ENCODE data around the gene CDH8. TPM values are rescaled to one million over a fixed set of nuclear protein-coding genes. Genes with fewer than 3 reads are reported as not detected.

Gene CDH8
- total RNA-seq, 4 donors from 2014 or later = not detected

DNA sequence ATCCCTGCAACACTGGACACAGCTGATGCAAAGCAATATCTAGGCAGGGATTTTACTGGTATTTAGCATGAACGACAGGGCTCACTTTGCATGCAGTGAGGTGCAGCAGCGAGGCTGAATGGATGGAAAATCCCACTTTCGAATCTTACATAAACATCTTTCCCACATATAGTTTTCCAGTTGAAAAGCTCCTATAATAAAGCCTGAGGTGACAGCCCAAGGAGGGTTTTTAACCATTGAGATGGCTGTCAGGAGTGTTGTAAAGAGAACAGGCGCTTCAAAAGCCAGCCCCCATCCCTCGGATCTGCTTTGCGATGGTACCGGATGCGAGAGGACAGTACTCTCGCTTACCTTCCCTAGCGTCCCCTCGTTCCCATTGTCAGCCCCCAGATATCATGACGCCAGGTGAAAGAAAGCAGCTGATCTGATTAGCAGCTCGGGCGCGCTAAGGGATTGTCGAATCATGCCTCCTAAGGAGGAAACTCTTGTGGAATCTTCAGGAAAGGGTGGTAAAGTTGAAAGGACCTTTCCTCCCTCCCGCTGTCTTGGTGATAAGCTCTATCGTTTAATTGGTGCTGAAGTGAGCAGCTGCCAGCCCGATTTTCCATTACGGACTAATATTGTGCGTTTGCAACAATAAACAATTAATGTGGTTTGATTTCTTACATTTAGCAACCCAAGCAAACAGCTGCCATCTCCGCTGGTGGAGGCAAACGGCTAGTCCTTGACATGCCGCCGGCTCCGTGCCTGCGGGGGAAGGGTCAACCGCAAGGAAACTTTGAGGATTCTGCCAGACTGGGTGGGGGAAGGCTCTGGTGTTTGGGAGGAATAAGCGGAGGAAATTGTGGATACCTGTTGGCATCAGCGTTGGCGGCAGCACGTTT, 1.8 kb downstream of the CDH8 start:
- no peak for ATAC-seq (ENCODE audit: low FRiP score)
- TF ChIP-seq, protein P1, sequence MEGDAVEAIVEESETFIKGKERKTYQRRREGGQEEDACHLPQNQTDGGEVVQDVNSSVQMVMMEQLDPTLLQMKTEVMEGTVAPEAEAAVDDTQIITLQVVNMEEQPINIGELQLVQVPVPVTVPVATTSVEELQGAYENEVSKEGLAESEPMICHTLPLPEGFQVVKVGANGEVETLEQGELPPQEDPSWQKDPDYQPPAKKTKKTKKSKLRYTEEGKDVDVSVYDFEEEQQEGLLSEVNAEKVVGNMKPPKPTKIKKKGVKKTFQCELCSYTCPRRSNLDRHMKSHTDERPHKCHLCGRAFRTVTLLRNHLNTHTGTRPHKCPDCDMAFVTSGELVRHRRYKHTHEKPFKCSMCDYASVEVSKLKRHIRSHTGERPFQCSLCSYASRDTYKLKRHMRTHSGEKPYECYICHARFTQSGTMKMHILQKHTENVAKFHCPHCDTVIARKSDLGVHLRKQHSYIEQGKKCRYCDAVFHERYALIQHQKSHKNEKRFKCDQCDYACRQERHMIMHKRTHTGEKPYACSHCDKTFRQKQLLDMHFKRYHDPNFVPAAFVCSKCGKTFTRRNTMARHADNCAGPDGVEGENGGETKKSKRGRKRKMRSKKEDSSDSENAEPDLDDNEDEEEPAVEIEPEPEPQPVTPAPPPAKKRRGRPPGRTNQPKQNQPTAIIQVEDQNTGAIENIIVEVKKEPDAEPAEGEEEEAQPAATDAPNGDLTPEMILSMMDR (IDR thresholded peaks at IDR 0.05) = no peak
- no peak for DNase-seq (ENCODE audit: low spot score)

DNA sequence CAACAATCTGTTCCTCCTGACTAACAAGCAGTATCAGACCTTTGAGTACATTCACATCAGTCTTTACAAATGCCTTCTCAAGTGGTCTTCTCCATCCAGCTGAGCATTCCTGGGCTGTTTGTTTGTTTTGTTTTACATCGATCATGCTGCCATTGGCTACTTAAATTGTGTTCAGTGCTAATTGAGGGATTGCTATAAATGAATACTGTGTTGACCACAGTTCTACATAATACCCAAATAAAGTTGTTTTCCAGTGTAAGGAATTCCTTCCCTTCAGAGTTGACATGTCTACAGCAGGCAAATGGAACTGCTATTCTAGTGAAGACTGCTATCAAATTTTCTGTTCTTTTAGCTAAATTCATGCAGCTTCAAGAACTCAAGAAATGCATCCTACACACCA, 3.2 kb downstream of the CDH8 start:
- DNase-seq (ENCODE audit: low spot score) (no peak), ATAC-seq (ENCODE audit: low FRiP score) (no peak)
- TF ChIP-seq, protein P1 (IDR thresholded peaks at IDR 0.05) = no peak

DNA sequence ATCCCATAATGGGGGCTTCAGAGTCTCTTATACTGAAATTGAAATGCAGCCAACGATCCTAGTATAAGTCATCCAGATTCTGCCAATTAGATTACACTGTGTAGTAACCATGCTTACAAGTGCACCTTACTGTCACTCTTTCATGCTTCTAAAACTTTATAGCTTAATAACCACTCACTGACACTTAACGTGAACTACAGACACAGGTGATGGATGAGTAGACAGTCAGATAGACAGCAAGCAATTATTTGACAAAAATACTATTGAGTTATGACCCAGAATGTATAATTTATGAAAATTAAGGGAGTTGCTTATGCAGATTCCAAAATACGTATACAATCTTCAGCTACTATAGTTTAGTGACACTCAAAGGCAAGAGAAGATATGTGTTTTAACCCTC, 6.3 kb downstream of the CDH8 start:
- DNase-seq (ENCODE audit: low spot score) (no peak), ATAC-seq (ENCODE audit: low FRiP score) (no peak)
- TF ChIP-seq, protein P1 (IDR thresholded peaks at IDR 0.05) = no peak

DNA sequence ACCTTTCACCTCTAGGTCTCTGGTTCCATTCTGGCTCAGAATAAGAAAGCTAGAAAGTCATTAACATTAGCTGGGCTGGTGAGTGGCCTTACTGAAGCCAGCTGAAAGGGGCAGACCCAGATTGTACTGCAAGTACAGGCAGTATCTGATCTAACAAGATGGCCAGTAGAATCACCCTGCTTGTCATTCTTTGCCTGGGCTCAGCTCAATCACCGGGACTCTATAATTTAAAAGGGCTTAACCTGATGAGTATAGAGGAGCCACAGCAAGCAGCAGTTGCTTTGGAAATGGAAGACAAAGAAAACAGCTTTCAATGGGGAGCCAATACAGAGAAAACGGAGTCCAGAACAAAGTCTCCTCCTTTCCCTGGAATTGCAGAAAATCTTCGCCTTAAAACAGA, 13.6 kb downstream of the CDH8 start:
- TF ChIP-seq, protein P1 (IDR thresholded peaks at IDR 0.05) = no peak
- ATAC-seq (ENCODE audit: low FRiP score) (no peak), DNase-seq (ENCODE audit: low spot score) (no peak)

DNA sequence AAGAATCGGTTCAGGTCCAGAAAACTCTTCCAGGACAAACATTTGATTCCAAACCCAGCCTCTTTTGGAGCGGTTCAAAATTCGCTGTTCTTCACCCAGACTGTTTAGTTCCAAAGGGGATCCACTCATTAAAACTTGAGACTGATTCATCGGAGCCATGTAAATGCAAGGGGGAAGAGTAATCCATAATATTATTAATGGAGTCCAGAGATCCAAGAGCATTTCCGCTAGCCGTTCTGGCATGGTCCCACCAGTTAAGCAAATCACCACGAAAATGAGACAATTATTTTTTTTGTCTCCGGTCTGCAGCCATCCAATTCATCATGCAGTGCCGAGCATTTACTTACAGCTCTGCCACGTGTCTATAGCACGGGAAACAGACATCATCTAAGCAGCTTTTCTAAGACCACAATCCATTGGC, 15.1 kb downstream of the CDH8 start:
- ATAC-seq (ENCODE audit: low FRiP score) (no peak), DNase-seq (ENCODE audit: low spot score) (no peak)
- TF ChIP-seq, protein P1 (IDR thresholded peaks at IDR 0.05) = no peak

DNA sequence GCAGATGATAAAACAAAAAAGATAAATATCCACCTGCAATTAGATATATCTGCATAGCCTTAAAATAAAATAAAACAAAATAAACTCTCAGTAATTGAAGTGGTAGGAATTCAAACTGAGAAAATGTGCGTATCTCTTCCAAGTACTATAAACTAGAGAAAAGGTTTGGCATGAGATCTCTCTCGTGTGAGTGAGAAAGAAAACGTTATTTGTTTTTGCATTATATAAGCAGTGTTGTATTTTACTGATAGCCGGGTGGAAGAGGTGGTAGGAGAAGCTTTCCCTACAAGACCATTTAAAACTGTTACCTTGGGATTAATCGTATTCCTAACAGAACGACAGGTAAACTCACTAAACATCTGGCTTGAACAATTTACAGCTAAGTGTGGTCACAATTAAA, 15.6 kb downstream of the CDH8 start:
- TF ChIP-seq, protein P1 (IDR thresholded peaks at IDR 0.05) = no peak
- DNase-seq (ENCODE audit: low spot score) (no peak), ATAC-seq (ENCODE audit: low FRiP score) (no peak)

DNA sequence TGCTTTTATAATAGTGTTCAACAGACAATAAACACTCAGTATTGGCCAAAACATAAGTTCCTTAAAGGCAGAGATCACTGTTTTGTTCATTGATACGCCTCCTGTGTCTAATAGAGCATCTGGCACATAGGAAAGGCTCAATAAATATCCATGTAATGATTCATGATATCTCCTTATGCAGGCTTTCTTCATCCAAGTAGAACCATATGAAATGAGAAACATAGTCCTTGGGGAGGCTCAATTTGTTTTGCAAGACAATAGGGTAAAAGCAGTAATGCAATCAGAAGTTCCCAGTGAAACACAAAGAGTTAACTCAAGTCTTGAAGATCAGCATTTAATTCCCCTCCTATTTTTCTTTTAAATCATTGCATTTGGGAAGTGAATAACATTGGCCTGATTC, 16.4 kb downstream of the CDH8 start:
- ATAC-seq (ENCODE audit: low FRiP score) (no peak), DNase-seq (ENCODE audit: low spot score) (no peak)
- TF ChIP-seq, protein P1 (IDR thresholded peaks at IDR 0.05) = no peak

Measured in omental fat pad (tissue), 4 donors.